SK-MEL-5 (cell line): ENCODE data around the gene PAAF1. TPM values are rescaled to one million over a fixed set of nuclear protein-coding genes. Genes with fewer than 3 reads are reported as not detected.
"Not testable (repeated sequence)": the region's sequence is repeated elsewhere in the genome, so short reads cannot be mapped to it uniquely, and the experiment has no call there.

Experiments
- DNase-seq: peaks from one replicate; pipeline ENCODE4 v3.0.0-alpha.2; 2016; ENCODE audit warnings: low read depth, low spot score
- in situ Hi-C: cut with HindIII; loops from 2 replicates; pipeline ENCODE4 v1.10.0; 2016; ENCODE audit warnings: low sequenced_read_pairs, high pct_unique_total_duplicates, low pct_unique_long_range_greater_than_20kb
- total RNA-seq: library from RNA; depleted of rRNA; stranded (reverse); fragments of >200 nt; shearing (Covaris generic); gene quantifications from 2 replicates; pipeline ENCODE4 v1.2.3, GENCODE V29; 2014

PAAF1 gene
- total RNA-seq, 1 experiment from 2014 or later, result 17.7 TPM

DNA sequence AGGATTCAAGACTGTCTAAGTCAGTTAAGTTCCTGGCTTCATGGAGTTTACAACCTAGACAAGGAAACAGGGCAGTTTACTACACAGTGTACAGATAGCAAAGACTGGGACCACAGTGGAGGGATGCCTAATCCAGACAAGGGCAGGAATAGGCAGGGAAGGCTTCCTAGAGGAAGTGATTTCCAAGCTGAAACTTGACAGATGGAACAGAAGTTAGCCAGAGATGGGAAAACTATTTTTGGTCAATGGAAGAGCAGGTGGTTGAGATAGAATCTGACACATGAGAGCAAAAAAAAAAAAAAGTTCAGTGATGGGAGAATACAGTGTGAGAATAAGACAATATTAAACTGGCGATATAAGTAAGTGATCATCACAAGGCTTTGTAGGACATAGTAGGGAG lies 1.4 kb upstream of the PAAF1 start:
- in situ Hi-C loops, result no loop called here

GRCh38 chr11:73875840-73876239 lies 959 bp upstream of the PAAF1 start:
- in situ Hi-C loops, result no loop called here
- no peak for DNase-seq

More for the DNA sequence above, 1.4 kb upstream of the PAAF1 start:
- no peak for DNase-seq

DNA sequence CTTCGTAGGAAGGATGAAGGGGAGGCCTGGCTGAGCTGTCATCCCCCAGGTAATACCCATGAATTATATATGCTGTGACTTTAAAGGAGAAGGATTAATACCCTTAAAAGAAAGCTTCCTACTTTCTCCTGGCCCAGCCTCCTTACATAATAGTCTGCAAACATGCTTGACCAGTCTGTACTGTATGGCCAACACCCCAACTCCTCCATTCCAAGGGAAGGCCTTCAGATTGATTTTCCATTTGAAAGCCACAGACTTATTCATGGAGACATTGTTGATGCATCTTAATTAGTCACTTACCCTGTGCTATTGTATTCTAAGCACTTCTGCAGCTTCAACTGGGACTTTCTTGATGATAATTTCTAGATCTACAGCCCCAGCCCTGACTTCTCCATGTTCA lies 2.0 kb downstream of the PAAF1 start:
- no peak for DNase-seq
- in situ Hi-C loops, result no loop called here

DNA sequence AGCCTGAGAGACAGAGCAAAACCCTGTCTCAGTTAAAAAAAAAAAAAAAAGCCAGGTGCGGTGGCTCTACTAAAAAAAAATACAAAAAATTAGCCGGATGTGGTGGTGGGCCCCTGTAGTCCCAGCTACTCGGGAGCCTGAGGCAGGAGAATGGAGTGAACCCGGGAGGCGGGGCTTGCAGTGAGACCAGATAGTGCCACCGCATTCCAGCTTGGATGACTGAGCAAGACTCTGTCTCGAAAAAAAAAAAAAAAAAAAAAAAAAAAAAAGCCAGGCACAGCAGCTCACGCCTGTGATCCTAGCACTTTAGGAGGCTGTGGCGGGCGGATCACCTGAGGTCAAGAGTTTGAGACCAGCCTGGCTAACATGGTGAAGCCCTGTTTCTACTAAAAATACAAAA lies 3.6 kb downstream of the PAAF1 start:
- DNase-seq, in situ Hi-C loops: not testable (repeated sequence)

DNA sequence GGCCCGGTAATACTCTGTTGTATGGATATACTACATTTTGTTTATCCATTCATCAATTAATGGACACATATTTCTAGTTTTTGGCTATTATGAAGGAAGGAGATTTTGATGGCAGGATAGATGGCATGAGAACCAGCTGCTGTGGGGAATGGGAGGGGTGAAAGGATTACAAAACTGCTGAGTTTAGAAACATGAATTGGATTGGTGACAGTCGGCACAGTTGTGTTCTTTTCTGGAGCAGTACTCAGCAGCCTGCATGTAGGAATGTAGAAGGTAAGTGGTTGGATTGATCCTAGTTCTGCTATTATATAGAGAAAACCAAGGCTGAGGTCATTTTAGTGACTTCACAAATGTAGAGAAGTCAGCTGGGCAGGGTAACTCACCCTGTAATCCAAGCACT lies 7.1 kb downstream of the PAAF1 start:
- in situ Hi-C loops, result no loop called here
- no peak for DNase-seq

DNA sequence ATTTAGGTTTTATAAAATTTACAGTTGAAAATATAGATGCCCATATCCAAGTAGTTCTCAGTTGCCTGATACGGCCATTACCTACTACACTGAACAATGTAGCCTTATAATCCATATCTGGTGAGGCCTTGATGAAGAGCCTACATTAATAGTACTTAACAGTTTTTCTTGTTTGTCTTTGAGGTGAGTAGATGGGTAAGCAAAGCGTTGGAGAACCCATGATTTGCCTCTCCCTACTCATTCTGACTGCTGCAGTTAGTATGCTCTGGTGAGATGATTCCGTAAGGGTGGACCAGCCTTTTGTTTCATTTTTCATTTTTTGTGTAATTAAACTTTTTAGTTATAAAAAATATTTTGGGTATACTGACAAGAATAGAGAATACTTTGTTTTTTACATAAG lies 11.4 kb downstream of the PAAF1 start:
- in situ Hi-C loops, result no loop called here
- DNase-seq, result no peak

DNA sequence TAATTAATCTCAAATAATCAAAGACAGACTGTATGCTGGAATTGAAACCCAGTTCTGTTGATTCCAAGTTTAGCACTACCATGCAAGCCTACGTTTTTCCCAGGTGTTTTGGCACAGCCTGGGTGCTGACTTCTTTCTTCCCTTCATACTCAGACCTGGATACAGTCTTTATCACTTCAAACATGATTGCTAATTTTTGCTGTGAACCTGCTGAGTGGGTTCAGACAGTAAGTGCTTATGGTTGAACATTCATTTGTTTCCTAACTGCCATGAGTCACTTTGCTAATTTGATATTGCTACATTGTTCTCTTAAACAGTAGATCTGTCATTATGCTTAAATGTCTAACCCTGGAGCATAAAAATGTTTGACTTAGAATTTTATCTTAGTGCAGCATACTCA lies 12.2 kb downstream of the PAAF1 start:
- no peak for DNase-seq
- in situ Hi-C loops, result no loop called here

DNA sequence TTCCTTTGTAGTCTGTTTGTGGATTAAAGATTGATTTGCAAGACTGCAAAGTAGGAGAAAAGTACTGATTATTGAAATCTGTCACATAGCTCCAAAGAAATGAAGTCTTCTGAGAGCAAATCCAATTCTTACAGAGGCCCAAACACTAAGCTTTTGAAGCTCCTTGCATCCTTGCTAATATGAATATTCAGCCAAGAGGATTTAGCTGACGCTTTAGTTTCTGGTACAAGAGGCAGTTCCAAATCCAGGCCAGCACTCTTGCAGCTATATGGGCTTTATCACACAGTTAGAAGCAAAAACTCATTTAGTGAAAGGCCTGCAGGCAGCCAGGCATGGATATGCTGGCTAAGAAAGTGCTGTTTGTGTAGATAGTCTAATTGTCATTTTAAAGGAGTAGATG lies 12.7 kb downstream of the PAAF1 start:
- DNase-seq, result no peak
- in situ Hi-C loops, result no loop called here

DNA sequence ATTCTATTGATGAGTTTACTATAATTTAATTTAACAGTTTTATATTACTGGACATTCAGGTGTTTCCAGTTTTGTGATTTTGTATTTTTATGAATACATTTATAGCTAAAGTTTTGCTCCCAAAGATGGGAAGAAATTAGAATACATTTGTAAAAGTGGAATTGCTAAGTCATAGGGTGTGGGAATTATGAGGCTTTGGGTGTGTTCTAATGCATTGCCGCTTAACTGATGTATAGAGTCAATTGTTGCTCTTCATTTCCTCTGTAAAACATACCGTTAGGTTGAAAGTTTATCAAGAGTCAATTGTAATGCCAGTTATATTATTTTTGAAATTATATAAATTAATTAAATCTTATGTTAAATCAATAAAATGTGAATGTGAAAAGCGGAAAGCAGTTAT lies 16.2 kb downstream of the PAAF1 start:
- in situ Hi-C loops, result no loop called here
- no peak for DNase-seq

GRCh38 chr11:73894725-73895335 lies 18.0 kb downstream of the PAAF1 start:
- in situ Hi-C loops, result no loop called here
- no peak for DNase-seq

DNA sequence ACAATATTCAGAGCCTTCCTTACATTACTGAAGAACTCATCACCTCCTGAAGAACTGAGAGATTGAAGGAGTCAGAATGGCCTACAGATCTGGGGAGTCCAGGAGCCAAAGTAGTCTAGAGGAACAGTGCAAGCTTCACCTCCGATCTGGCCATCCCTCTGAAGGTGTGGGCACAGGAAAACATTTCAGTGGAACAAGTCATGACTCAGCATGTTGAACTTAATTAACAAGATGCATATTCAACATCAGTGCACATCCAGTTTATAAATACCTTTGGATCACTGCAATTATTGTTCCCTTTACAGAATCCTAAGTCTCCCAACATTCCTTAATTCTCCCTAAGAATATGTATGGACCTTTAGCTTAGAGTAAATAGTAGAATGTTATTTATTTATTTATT lies 25.5 kb downstream of the PAAF1 start:
- in situ Hi-C loops, result no loop called here
- DNase-seq, result no peak

GRCh38 chr11:73907191-73907590 lies 30.4 kb downstream of the PAAF1 start:
- in situ Hi-C loops, result no loop called here

DNA sequence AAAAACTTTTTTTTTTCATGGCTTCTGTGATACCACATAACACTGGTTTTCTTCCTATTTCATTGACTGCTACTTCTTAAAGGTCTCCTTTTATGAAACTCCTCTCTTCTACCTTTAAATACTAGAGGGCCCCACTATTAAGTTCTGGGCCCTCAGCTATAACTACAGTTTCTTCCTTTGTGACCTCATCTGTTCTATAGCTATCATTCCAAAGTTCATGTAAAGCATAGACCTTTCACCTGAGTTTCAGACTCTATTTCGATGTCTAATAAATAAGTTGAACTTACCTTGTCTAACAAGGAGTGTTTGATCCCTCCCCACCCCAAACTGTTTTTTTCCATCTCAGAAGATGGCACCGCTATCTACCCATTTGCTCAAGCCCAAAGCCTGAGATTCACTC lies 35.2 kb downstream of the PAAF1 start:
- in situ Hi-C loops, result no loop called here
- no peak for DNase-seq

More at GRCh38 chr11:73907191-73907590, 30.4 kb downstream of the PAAF1 start:
- no peak for DNase-seq

DNA sequence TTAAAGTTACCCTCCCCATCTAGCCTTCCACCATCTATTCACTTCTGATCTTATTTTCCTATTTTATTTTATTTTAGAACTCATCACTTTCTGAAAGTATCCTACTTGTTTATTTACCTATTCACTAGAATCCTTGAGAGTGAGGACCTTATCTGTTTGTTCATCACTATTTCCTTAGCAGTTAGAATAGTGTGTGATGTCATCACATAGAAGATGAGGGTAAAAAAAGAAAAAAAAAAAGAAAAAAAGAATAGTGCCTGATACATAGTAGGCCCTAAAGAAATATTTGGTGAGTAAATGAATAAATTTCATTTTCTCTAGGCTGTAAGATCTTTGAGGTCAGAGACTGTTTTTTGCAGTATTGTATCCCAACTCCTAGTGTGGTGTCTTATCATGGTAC lies 36.7 kb downstream of the PAAF1 start:
- in situ Hi-C loops, result no loop called here

DNA sequence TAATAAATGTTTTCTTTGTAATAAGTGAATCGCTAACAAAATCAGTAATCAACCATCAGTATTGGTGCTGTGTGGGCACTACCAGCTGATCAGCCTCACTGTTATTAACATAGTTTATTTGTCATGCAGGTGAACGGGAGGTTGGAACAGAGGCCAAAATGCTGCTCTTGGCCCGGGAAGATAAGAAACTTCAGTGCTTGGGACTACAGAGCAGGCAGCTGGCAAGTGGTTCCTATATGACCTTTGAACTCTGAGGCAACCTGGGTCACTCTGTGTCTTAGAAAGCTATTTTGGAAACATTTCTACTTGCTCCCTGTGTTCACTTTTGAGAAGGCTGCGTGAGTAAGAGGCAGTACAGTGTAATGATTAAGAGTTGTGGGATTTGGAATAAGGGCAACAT lies 37.5 kb downstream of the PAAF1 start:
- DNase-seq, result no peak
- in situ Hi-C loops, result no loop called here

More for the DNA sequence above, 36.7 kb downstream of the PAAF1 start:
- DNase-seq, result no peak

DNA sequence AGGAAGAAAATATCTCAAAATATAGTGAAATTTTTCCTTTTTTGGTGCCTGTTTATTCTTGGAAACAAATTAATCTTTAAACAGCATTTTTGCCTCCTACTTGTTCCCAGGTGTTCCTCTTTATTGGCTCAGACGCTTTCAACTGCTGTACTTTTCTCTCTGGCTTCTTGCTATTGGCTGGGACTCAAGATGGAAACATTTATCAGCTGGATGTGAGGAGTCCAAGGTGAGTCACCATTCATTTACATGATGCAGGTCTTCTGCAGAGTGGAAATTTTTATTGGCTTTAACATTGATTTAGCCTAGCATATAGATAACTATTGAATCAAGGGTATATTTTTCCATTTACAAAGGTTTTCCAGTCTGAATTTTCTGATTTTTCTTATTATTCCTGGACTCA lies 39.6 kb downstream of the PAAF1 start:
- in situ Hi-C loops, result no loop called here
- no peak for DNase-seq

- in situ Hi-C loops, result no loop called here
Observed at GRCh38 chr11:73921180-73921579, 44.4 kb downstream of the PAAF1 start.

DNA sequence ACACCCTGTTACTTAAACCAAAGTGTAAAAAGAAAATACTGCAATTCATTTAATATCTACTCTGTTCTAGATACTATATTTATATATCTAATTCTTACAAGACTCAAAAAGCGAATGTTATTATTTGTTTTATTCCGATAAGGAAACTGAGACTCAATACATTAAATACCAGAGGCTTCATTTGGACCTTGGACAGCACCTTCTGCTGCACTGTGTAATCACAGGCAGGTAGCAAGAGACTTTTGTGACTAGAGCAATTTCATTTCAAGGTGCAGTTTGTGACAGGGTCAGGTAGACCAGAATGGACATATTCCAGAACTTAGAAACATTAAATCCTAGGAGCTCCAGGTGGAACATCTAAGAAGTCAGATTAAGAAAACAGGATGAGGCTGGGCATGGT lies 52.6 kb downstream of the PAAF1 start:
- no peak for DNase-seq
- in situ Hi-C loops, result no loop called here

More at GRCh38 chr11:73921180-73921579, 44.4 kb downstream of the PAAF1 start:
- DNase-seq, result no peak

- DNase-seq, result peak; percentile 96
- in situ Hi-C loops, result no loop called here
Observed at GRCh38 chr11:73931039-73931645, 54.3 kb downstream of the PAAF1 start.
